Testis (tissue), 2 donors: ENCODE results near the gene CDH11.

Experiments
- POLR2A ChIP-seq: fragments of 450-650 bp; IDR thresholded peaks from one replicate; pipeline ENCODE4 v1.6.1; 2017; ENCODE audit warnings: antibody characterized with exemption, mild to moderate bottlenecking, moderate library complexity
- TF ChIP-seq, protein P1 (sequence below), 3 experiments: fragments of 450-650 bp in 2 of 3; fragments of 200-600 bp in 1 of 3; sonication (generic) in 1 of 3; IDR thresholded peaks; one replicate each; pipeline ENCODE4 v1.5.1; 2016 to 2019; ENCODE audit warnings: antibody characterized with exemption in 3 of 3, mild to moderate bottlenecking in 2 of 3, moderate library complexity in 1 of 3

DNA sequence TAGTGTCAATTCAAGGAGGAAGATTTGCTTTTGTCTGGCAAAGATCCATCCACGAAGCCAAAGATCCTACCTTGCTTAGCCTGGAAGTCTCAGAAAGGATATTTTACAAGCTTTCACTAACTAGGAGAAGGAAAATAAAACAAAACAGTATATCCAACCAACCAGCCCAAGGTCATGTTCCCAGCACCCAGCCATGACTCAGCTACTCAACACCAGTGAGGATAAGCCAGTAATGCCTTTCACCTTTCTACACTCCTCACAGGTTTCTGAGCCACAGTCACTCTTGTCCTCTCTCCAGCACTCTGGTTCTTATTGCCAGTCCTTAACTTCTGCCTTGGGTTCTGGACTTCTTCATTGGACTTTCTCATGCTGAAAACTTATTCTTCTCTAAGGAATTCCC is 116.2 kb downstream of the CDH11 start:
- TF ChIP-seq, protein P1, sequence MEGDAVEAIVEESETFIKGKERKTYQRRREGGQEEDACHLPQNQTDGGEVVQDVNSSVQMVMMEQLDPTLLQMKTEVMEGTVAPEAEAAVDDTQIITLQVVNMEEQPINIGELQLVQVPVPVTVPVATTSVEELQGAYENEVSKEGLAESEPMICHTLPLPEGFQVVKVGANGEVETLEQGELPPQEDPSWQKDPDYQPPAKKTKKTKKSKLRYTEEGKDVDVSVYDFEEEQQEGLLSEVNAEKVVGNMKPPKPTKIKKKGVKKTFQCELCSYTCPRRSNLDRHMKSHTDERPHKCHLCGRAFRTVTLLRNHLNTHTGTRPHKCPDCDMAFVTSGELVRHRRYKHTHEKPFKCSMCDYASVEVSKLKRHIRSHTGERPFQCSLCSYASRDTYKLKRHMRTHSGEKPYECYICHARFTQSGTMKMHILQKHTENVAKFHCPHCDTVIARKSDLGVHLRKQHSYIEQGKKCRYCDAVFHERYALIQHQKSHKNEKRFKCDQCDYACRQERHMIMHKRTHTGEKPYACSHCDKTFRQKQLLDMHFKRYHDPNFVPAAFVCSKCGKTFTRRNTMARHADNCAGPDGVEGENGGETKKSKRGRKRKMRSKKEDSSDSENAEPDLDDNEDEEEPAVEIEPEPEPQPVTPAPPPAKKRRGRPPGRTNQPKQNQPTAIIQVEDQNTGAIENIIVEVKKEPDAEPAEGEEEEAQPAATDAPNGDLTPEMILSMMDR (IDR thresholded peaks at IDR 0.05): no peak
- TF ChIP-seq POLR2A: no peak
